SJCRH30 (cell line): ENCODE results near the gene BFAR. TPM values are rescaled to one million over a fixed set of nuclear protein-coding genes. Genes with fewer than 3 reads are reported as not detected.
A peak's percentile ranks its signal among the peaks of the same experiment; 100 is the strongest.

Source experiments
- DNase-seq, 2 experiments: peaks; one replicate each; pipeline ENCODE4 v3.0.0-alpha.2; 2015 to 2020
- H3K27ac ChIP-seq: fragments of 250-450 bp; sonication (Bioruptor Pico); 2 replicates; pipeline ENCODE4 v1.5.1; 2020; ENCODE audit warnings: mild to moderate bottlenecking, moderate library complexity
- H3K27me3 ChIP-seq: fragments of 250-450 bp; sonication (Bioruptor Pico); 2 replicates; pipeline ENCODE4 v1.5.1; 2020; ENCODE audit warnings: mild to moderate bottlenecking, moderate library complexity
- H3K36me3 ChIP-seq: fragments of 250-450 bp; sonication (Bioruptor Pico); 2 replicates; pipeline ENCODE4 v1.5.1; 2020; ENCODE audit warnings: mild to moderate bottlenecking, moderate library complexity
- H3K4me1 ChIP-seq: fragments of 250-450 bp; sonication (Bioruptor Pico); 2 replicates; pipeline ENCODE4 v1.5.1; 2020; ENCODE audit warnings: mild to moderate bottlenecking, moderate library complexity
- H3K4me3 ChIP-seq: fragments of 250-450 bp; sonication (Bioruptor Pico); 2 replicates; pipeline ENCODE4 v1.5.1; 2020; ENCODE audit warnings: mild to moderate bottlenecking, moderate library complexity
- H3K9me3 ChIP-seq: fragments of 250-450 bp; sonication (Bioruptor Pico); replicated peaks from 2 replicates; pipeline ENCODE4 v1.5.1; 2020; ENCODE audit warnings: mild to moderate bottlenecking, moderate library complexity
- total RNA-seq: library from RNA; depleted of rRNA; stranded (reverse); fragments of >200 nt; shearing (Covaris generic); gene quantifications from 2 replicates; pipeline ENCODE4 v1.2.3, GENCODE V29; 2014; rRNA removed

BFAR gene
- 63.5 and 71.4 TPM in 2 replicates for total RNA-seq

- peaks cover 7% of the 10 kb centered on the region; the same call in 1 of the 2 replicates for H3K4me1 ChIP-seq
- H3K4me3 ChIP-seq, result peak within 1 kb of the TSS; percentile 82
- no peaks in the 10 kb centered on the region for H3K27me3 ChIP-seq
- peak; percentile 98 for DNase-seq
- peak within 1 kb of the TSS; percentile 76 for H3K27ac ChIP-seq
- H3K9me3 ChIP-seq, result no peaks in the 10 kb centered on the region
- peaks cover 2% of the 10 kb centered on the region for H3K36me3 ChIP-seq
These were observed at the start of gene BFAR for GRCh38 chr16:14632693-14633569. TSS of gene BFAR (plus strand) at chr16:14632951. CDS start at chr16:14644347, 11,396 bp downstream.

- Histone ChIP-seq H3K27ac (no peak overlapping the region), H3K36me3 (peaks cover 37% of the 10 kb centered on the region), H3K4me1 (no peaks in the 10 kb centered on the region), H3K27me3 (no peaks in the 10 kb centered on the region), H3K4me3 (no peak overlapping the region), H3K9me3 (no peaks in the 10 kb centered on the region)
- no peak for DNase-seq
These were observed 47.5 kb upstream of the BFAR start for GRCh38 chr16:14585287-14585686.

- Histone ChIP-seq H3K36me3 (peaks cover 30% of the 10 kb centered on the region), H3K27ac (no peak overlapping the region)
These were observed 46.0 kb upstream of the BFAR start for GRCh38 chr16:14586637-14587305.

GRCh38 chr16:14600164-14600563 is 32.6 kb upstream of the BFAR start:
- Histone ChIP-seq H3K9me3 (no peaks in the 10 kb centered on the region), H3K4me1 (no peaks in the 10 kb centered on the region), H3K4me3 (no peak overlapping the region), H3K27ac (no peak overlapping the region), H3K36me3 (peaks cover 32% of the 10 kb centered on the region), H3K27me3 (no peaks in the 10 kb centered on the region)
- DNase-seq, result peak in 1 of 2 experiments; percentile 37

More at GRCh38 chr16:14586637-14587305, 46.0 kb upstream of the BFAR start:
- Histone ChIP-seq H3K4me3 (no peak overlapping the region), H3K4me1 (no peaks in the 10 kb centered on the region), H3K9me3 (no peaks in the 10 kb centered on the region), H3K27me3 (no peaks in the 10 kb centered on the region)
- no peak for DNase-seq

GRCh38 chr16:14602443-14602963 is 30.2 kb upstream of the BFAR start:
- no peak for DNase-seq
- H3K4me1 ChIP-seq, result no peaks in the 10 kb centered on the region
- H3K36me3 ChIP-seq, result peaks cover 37% of the 10 kb centered on the region
- H3K9me3 ChIP-seq, result no peaks in the 10 kb centered on the region
- H3K4me3 ChIP-seq, result no peak overlapping the region
- no peaks in the 10 kb centered on the region for H3K27me3 ChIP-seq
- H3K27ac ChIP-seq, result no peak overlapping the region

- Histone ChIP-seq H3K4me3 (no peak overlapping the region), H3K27me3 (no peaks in the 10 kb centered on the region), H3K27ac (no peak overlapping the region), H3K36me3 (peaks cover 29% of the 10 kb centered on the region), H3K9me3 (no peaks in the 10 kb centered on the region), H3K4me1 (no peaks in the 10 kb centered on the region)
- DNase-seq, result no peak
These were observed 26.6 kb upstream of the BFAR start for GRCh38 chr16:14606102-14606501.

GRCh38 chr16:14608111-14608566 is 24.6 kb upstream of the BFAR start:
- Histone ChIP-seq H3K9me3 (no peaks in the 10 kb centered on the region), H3K36me3 (peaks cover 25% of the 10 kb centered on the region), H3K4me3 (no peak overlapping the region), H3K27ac (no peak overlapping the region), H3K27me3 (no peaks in the 10 kb centered on the region), H3K4me1 (no peaks in the 10 kb centered on the region)
- DNase-seq, result no peak

GRCh38 chr16:14608604-14609003 is 24.1 kb upstream of the BFAR start:
- H3K4me1 ChIP-seq, result no peaks in the 10 kb centered on the region
- peaks cover 25% of the 10 kb centered on the region for H3K36me3 ChIP-seq
- no peak overlapping the region for H3K27ac ChIP-seq

GRCh38 chr16:14609716-14610115 is 23.0 kb upstream of the BFAR start:
- no peak overlapping the region for H3K4me3 ChIP-seq
- no peaks in the 10 kb centered on the region for H3K9me3 ChIP-seq
- no peak overlapping the region for H3K27ac ChIP-seq
- no peak for DNase-seq
- peaks cover 24% of the 10 kb centered on the region for H3K36me3 ChIP-seq
- H3K4me1 ChIP-seq, result no peaks in the 10 kb centered on the region
- no peaks in the 10 kb centered on the region for H3K27me3 ChIP-seq

More at GRCh38 chr16:14608604-14609003, 24.1 kb upstream of the BFAR start:
- H3K4me3 ChIP-seq, result no peak overlapping the region
- no peak for DNase-seq
- H3K27me3 ChIP-seq, result no peaks in the 10 kb centered on the region
- H3K9me3 ChIP-seq, result no peaks in the 10 kb centered on the region

GRCh38 chr16:14611660-14612059 is 21.1 kb upstream of the BFAR start:
- Histone ChIP-seq H3K36me3 (peaks cover 21% of the 10 kb centered on the region), H3K4me3 (no peak overlapping the region), H3K9me3 (no peaks in the 10 kb centered on the region), H3K4me1 (no peaks in the 10 kb centered on the region), H3K27ac (no peak overlapping the region), H3K27me3 (no peaks in the 10 kb centered on the region)
- no peak for DNase-seq

GRCh38 chr16:14613991-14614390 is 18.8 kb upstream of the BFAR start:
- Histone ChIP-seq H3K27me3 (no peaks in the 10 kb centered on the region), H3K9me3 (no peaks in the 10 kb centered on the region), H3K4me3 (no peak overlapping the region), H3K36me3 (peaks cover 10% of the 10 kb centered on the region; the same call in 1 of the 2 replicates), H3K27ac (no peak overlapping the region), H3K4me1 (no peaks in the 10 kb centered on the region)
- DNase-seq, result no peak

GRCh38 chr16:14616280-14616679 is 16.5 kb upstream of the BFAR start:
- Histone ChIP-seq H3K36me3 (peaks cover 14% of the 10 kb centered on the region), H3K27me3 (no peaks in the 10 kb centered on the region), H3K27ac (no peak overlapping the region), H3K4me1 (no peaks in the 10 kb centered on the region), H3K9me3 (no peaks in the 10 kb centered on the region), H3K4me3 (no peak overlapping the region)
- no peak for DNase-seq

- no peak for DNase-seq
- peaks cover 15% of the 10 kb centered on the region for H3K36me3 ChIP-seq
These were observed 14.2 kb upstream of the BFAR start for GRCh38 chr16:14618566-14618965.

GRCh38 chr16:14627078-14627477 is 5.7 kb upstream of the BFAR start:
- H3K27me3 ChIP-seq, result no peaks in the 10 kb centered on the region
- H3K4me3 ChIP-seq, result no peak overlapping the region
- no peaks in the 10 kb centered on the region for H3K9me3 ChIP-seq
- peaks cover 4% of the 10 kb centered on the region; the same call in 1 of the 2 replicates for H3K4me1 ChIP-seq
- peaks cover 18% of the 10 kb centered on the region for H3K36me3 ChIP-seq
- no peak for DNase-seq
- no peak overlapping the region for H3K27ac ChIP-seq

More at GRCh38 chr16:14618566-14618965, 14.2 kb upstream of the BFAR start:
- Histone ChIP-seq H3K4me3 (no peak overlapping the region), H3K27ac (no peak overlapping the region), H3K4me1 (no peaks in the 10 kb centered on the region), H3K9me3 (no peaks in the 10 kb centered on the region), H3K27me3 (no peaks in the 10 kb centered on the region)
